A673 (cell line): Measurements from ENCODE around the gene RNF40.

Source experiments
- CTCF ChIP-seq: fragments of 300-800, 200-600 bp; sonication (generic); conservative IDR thresholded peaks from 2 replicates; pipeline ENCODE4 v1.5.1; 2017; ENCODE audit warnings: low read depth, mild to moderate bottlenecking, antibody characterized with exemption, low read length, moderate library complexity, mixed read lengths
- EZH2 ChIP-seq: fragments of 200-600 bp; sonication (generic); IDR thresholded peaks from 2 replicates; pipeline ENCODE4 v1.6.1; 2017; ENCODE audit warnings: borderline replicate concordance, low read depth, mild to moderate bottlenecking, mixed read lengths, antibody characterized with exemption, low read length; ENCODE audit not compliant: poor library complexity, severe bottlenecking

- TF ChIP-seq CTCF (no peak), EZH2 (no peak)
Observed at GRCh38 chr16:30737794-30738648, 24.1 kb upstream of the RNF40 start.
